Limb (tissue), 2 donors: Measurements from ENCODE around the gene CORO1C.
A peak's percentile ranks its signal among the peaks of the same experiment; 100 is the strongest.
"Not testable (repeated sequence)": the region's sequence is repeated elsewhere in the genome, so short reads cannot be mapped to it uniquely, and the experiment has no call there.

Experiments used
- DNase-seq, 2 donors: peaks; one replicate each; pipeline ENCODE4 v3.0.0-alpha.2; 2016; ENCODE audit errors: extremely low spot score in 2 of 2

CORO1C gene

DNA sequence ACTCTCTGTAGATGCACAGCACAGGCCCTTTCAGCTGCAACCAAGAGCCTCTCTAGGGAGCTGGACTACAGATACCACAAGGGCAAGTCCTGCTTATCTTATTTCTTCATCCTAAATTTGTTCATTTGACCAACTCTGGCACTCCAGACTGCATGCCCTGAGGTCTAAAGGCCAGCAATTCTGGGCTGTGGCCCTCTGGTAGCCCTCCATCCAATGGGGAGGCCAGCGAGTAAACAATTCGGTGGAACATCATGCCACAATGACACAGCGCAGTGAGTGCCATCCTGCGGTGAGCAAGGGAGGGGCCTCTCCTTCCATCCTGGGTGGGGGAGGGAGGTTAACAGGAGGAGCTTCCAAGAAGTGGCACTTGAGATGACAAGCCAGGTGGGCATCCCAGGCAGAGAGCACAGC, 97.0 kb downstream of the CORO1C start:
- peak in 1 of 2 donors; percentile 24 for DNase-seq

GRCh38 chr12:108633534-108634248, 97.6 kb downstream of the CORO1C start, which contains the start of gene SELPLG:
SELPLG (minus strand) TSS chr12:108633894; CDS start chr12:108624307, 9,587 bp downstream.
- peak in 1 of 2 donors; percentile 27 for DNase-seq

GRCh38 chr12:108633081-108633533, 98.2 kb downstream of the CORO1C start:
- DNase-seq, result peak in 1 of 2 donors; percentile 9

DNA sequence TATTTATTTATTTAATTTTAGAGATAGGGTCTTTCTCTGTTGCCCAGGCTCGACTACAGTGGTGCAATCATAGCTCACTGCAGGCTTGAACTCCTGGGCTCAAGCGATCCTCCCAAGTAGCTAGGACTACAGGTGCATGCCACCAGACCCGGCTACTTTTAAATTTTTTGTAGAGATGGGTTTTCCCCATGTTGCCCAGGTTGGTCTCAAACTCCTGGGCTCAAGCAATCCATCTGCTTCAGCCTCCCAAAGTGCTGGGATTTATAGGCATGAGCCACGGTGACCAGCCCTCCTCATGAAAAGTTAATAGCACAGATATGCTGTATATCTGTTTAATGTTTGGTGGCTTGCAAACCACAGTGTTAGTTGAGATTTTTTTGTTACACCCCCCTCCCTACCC, 100.1 kb downstream of the CORO1C start:
- DNase-seq, result not testable (repeated sequence)

DNA sequence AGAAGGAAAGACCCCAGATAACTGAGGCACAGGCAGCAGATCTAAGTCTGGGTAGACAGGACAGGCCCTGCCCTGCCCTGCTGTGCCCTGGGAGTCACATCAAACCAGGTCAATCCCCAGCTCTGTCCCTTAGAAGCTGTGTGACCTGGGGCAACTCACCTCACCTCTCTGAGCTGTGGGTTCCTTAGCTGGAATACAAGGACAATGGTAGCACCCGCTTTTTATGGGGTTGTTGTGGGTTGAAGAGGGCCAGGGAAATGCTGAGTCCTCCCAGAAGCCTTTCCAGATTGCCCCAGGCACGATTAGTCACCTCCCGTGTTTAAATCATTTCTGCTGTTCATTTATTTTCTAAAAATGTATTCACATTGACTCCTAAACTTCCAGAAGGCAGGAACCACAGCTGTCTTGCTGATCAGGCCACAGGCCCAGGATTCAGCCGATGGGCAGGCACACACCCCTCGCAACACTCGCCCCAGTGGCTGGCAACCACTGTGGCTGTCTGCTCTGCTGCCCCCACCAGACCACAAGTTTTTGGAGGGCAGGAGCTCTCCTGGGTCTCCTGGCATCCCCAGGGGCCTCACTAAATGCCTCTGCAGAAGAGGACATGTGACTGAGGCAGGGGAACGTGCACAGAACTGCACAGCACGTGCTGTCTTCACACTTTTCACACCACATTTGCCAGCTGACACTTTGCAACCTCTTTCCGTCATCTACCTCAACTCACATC, 100.7 kb downstream of the CORO1C start:
- peak in 1 of 2 donors; percentile 23 for DNase-seq

DNA sequence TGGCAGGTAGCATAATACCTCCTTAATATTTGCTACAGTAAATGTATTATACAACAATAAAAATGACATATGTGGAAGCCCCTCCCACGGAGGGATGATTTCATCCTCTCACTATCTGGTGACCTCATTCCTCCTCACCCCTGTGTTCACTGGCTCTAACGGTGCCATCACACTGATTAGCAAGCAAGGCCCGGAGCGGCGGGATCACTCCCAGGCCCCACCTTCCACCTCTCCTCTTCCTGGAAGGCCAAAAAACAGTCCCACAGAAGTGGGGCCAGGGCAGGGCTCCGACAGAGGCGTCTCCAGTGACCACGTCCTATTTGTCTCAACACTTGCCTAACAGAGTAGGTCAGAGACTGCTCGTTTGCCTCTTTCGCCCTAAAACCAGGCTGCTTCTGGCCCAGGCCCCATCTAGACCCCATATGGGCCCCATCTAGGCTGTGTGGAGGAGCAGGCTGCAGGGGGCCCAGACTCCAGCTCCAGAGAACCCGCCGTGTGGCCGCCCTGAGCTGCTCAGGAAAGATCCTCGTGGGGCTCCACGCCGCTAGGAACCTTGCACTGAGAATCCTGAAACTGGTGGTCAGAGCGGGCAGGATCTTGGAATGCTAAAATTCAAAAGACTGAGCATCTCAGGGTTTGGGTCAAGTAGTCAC, 101.4 kb downstream of the CORO1C start:
- DNase-seq, result peak; percentile 47 to 60

DNA sequence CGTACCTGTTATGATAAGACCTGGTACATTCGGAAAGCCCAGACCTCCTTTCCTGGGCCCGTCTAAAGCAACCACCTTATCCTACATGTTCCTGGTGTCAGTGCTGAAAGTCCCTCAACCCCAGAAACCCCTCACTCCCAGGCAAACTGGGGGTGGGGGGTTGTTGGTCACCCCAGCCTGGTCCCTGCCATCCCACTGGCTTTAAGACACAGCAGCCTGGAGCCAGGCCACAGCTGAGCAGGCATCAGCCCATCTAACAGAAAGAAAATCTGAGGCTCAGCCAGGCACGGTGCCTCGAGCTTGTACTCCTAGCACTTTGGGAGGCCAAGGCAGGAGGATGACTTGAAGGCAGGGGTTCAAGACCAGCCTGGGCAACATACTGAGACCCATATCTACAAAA, 102.2 kb downstream of the CORO1C start:
- peak in 1 of 2 donors; percentile 25 for DNase-seq

- no peak for DNase-seq
Observed at GRCh38 chr12:108627134-108627920, 104.0 kb downstream of the CORO1C start.

GRCh38 chr12:108625228-108625627, 106.1 kb downstream of the CORO1C start:
- no peak for DNase-seq

DNA sequence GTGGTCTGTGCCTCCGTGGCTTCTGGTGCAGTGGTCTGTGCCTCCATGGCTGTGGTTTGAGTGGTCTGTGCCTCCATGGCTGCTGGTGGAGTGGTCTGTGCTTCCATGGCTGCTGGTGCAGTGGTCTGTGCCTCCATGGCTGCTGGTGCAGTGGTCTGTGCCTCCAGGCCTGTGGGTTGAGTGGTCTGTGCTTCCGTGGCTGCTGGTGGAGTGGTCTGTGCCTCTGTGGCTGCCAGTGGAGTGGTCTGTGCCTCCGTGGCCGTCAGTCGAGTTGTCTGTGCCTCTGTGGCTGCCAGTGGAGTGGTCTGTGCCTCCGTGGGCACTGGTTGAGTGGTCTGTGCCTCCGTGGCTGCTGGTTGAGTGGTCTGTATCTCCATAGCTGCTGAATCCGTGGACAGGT, 107.7 kb downstream of the CORO1C start:
- DNase-seq, result no peak

- DNase-seq, result no peak
Observed at GRCh38 chr12:108622921-108623514, 108.3 kb downstream of the CORO1C start.

GRCh38 chr12:108622421-108622820, 108.9 kb downstream of the CORO1C start:
- DNase-seq, result no peak

GRCh38 chr12:108621161-108621560, 110.2 kb downstream of the CORO1C start:
- no peak for DNase-seq

GRCh38 chr12:108620236-108620879, 111.0 kb downstream of the CORO1C start:
- no peak for DNase-seq

DNA sequence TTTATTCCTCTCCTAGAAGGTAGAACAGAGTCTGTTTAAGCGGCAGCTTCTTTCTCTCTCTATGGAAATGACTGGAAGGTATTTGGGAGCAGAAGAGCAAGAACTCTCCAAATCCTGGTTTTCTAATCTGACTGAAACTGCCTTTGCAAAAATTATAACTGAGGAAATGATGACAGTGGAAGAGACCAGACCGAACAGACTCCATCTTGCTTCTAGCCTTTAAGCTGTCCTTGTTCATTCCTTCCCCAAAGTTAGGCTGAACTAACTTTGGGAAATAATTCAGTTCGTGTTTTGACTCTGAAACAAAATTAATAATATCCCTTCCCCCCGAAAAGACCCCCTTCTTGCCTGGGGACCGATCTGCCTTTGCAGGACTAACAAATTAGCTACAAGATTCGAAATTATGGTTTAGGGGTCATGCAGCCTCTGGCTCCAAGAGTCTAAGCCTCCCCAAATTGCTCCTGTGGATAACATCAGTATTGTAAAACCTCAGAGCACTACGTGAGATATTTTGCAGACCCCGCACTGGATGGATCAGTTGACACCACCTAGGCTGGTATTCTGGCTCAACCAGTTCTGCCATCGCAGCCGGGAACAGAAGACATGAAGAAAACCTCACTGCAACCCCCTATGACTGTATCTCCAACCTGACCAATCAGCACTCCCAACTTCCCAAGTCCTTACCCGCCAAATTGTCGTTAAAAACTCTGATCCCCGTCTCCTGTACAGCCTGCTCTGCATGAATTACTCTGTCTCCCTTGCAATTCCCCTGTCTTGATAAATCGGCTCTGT, 111.8 kb downstream of the CORO1C start:
- DNase-seq, result no peak

GRCh38 chr12:108618953-108619274, 112.4 kb downstream of the CORO1C start:
- DNase-seq, result not testable (repeated sequence)

DNA sequence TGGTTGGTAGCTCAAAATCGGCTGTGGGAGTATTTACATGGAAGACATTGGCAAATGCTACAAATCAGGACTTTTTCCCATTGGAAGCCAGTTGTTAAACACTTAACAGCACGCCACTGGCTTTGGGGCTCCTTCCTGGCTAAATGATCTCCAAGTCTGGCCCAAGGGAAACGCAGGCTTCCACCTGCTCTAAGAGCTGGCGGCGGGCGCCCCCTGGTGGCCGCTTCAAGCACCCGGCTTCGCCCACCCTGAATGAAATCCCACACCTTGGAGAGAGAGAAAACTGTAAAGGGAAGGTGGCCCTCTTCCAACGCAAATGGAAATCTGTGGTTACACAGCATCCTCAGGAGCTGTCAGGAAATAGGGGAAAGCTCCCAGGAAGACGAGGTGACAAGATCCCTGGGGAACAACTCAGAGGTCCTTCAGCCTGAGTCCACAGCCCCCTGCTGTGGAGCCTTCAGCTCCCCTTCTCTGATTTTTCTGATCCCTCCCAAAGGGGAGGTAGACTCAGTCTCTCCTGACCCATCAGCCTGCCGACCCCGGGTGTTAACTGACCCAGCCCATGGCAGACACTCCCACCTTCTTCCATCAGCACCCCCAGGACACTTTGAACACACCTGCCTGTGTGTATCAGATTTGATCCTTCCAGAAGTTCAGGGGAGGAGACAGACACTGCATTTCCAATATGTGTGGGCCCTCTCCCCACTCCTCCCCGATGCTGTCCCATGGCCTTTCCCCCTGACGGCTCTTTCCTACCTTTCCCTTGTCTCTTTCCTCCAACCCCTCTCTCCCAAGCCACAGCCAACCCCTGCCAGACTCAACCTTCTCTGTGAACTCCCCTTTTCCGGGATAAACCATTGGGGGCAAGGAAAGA, 113.0 kb downstream of the CORO1C start:
- peak; percentile 86 to 91 for DNase-seq

DNA sequence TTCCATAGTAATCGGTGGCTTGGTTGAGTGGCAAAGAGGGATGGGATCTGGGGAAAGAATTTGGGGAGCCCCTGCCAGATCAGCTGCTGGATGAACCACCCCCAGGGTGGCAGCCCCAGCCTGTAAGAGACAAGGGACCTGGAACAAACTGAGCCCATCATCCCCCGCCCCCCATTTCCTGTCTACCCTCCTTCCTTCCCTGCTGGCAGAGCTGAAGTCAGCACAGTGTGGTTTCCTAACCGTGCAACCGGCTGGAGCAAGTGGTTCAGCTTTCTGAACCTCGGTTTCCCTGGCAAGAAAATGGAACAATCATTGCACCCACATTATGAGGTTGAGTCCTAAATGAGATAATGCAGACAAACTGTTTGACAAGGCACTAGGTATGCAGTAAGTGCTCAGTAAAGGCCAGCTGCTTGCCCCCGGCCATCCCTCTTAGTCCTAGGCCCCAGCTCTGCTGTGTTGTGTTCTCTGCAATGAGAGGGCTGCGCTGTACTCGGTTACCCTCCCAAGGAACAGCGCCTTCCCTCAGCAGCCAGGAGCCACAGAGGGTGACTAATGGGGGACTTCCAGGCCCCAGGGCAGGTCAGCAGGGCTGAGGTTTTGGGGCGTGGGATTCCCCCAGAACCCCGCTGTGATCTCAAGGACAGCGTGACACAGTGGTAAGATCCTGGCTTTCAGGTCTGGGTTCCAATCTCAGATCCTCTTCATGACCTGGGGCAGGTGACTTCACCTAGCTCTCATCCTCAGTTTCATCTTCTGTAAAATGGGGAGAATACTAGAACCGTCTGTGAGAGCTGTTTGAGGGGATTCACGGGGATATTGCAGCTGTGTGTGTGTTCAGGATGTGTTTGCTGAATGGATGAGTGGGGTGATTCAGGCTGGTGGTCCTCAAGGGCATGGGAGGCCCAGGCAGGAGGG, 114.1 kb downstream of the CORO1C start:
- DNase-seq, result no peak
